Measurements from ENCODE around the gene DRD4.

The DRD4 gene

DNA sequence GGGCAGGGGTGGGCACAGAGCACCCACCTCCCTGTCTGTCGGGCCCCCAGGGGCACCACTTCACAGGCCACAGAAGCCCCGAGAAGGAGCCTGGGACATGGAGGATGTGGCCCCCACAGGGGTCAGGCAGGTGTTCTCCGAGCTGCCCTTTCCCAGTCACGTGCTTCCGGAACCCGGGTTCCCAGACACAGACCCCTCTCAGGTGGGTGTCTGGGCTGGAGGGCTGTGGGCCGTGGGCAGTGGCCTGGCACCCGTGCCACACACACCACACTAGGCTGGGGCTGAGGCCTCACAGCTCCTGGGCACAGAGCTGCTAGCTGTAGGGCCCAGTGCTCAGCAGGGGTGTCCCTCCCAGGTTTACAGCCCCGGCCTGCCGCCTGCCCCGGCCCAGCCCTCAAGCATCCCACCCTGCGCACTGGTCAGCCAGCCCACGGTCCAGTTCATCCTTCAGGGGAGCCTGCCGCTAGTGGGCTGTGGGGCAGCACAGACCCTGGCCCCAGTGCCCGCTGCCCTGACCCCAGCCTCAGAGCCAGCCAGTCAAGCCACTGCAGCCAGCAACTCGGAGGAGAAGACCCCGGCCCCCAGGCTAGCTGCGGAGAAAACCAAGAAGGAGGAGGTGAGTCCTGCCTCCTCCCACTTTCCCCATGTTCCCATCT lies 26.8 kb upstream of the DRD4 start:
- DNase-seq: no peak

DNA sequence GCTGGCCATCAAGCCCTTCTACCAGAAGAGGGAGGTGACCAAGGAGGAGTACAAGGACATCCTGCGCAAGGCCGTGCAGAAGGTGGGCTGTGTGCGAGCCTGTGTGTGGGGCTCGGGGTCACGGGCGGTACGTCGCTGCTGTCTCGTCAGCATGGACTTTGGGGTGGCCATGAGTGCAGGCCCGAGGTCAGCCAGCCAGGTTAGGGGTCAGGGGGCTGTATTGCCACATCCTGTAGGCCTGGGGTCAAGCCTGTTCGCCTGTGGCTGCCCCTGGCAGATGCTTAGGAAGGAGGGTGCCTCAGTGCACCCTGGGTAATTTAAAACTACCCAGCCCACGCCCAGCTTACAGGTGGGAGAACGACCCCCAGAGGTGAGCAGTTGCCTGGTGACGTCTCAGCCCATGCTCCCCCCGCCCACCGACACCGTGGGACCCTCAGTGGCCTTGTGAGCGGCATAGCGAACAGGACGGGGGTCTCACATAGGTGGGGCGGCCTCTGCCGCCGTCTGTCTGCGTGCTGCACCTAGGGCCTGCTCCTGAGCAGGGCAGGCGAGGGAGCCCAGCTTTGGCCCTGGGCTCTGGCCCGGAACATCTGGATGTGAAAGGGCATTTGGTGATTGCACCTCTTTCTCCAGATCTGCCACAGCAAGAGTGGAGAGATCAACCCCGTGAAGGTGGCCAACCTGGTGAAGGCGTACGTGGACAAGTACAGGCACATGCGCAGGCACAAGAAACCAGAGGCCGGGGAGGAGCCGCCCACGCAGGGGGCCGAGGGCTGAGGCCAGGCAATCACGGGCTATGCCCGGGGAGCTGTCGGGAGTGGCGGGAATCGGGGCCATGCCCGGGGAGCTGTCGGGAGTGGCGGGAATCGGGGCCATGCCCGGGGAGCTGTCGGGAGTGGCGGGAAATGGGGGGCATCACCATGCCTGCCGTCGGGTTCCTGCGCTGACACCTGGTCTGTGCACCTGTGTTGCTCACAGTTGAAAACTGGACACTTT lies 25.8 kb upstream of the DRD4 start:
- DNase-seq: no peak

DNA sequence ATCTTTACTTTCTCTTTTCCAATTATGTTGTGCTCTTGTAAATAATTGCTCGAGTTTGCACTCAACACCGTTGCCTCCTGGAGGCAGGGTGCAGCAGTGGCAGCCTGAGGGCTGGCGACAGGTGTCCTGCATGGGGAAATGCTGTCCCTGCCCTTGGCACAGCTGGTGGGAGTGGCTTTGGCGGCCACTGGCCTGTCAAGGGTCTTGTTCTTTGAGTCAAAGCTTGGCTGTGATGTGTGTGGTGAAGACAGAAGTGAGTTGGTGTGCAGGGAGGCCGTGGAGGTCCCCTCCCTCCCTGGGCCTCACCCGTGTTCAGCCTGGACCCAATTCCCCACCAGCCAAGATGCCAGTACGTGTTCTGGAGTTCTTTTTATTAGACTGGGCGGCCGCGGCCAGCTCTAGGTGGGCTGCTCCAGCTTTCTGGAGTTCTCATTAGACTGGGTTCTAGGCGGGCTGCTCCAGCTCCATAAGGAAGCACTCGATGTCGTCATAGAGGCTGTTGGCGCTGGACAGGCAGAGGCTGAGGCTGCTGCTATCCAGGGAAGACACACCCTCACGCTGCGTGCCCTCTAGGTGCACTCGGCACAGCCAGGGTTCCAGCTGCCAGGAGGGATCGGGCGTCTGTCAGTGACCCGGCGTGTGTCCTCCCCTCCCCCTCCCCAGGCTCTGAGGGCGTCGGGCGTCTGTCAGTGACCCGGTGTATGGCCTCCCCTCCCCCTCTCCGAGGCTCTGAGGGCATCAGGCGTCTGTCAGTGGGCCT lies 24.7 kb upstream of the DRD4 start:
- no peak for DNase-seq

DNA sequence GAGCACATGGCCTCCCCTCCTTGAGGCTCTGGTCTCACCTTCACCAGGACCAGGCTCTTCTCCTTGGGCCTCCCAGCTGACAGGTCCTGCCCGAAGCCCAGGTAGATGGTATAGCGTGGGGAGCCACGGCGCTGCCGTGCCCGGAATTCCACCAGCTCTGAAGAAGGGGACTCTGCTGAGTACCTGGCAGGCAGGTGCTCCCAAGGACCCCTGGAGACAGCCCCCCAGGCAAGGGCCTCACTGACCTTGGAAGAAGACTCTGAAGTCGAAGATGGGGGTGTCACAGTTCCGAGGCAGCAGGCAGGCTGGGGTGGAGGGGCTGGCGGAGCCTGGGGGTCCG lies 24.1 kb upstream of the DRD4 start:
- no peak for DNase-seq

DNA sequence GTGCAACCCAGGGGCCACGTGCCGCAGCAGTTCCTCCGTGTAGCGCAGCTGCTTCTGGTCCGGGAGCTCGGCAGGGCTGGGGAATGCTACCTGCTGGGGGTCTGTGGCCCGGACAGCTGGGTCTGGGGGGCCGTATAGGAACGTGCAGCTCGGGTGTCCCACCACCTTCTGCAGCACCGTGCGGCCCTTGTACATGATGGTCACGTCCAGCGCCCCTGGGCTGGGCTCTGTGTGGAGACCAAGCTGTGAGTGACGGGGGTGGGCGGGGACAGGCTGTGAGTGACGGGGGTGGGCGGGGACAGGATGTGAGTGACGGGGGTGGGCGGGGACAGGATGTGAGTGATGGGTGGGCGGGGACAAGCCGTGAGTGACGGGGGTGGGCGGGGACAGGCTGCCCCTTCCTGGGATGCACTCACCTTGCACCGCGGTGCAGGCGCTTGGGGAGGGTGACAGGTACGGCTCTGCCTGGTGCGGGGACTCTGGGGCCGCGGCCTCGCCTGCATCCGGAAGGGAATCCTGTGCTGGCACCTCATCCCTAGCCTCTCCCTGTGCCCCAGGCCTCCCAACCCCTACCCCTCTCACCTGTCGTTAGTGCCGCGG lies 23.6 kb upstream of the DRD4 start:
- DNase-seq: peak; percentile 68 to 75 (median 73)

DNA sequence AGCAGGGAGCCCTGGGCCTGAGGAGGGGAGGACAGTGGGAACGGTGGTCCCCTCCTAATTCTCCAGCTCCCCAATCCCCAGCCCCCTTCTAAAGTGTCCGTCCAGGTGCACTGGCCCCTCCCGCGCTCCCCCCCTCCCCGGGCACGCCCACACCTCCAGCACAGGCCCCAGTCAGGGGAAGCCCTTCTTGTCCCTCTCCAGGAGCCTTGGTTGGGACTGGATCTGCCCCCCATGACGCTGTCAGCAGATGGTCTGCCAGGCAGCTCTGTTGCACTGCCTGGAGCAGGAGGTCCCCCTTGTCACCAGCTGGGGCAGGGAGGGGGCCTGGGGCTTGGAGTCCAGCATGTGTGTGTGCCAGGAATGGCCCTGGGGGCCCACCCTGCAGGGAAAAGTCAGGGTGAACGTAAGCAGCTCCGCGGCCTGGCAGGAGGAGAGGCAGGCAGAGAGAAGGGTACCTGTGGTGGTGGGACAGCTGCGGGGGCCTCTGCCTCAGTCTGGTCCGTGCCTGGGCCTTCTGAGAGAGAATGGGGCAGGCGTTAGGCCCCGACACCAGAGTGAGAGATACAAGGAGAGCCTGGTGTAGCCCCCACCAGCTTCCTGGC lies 22.9 kb upstream of the DRD4 start:
- DNase-seq: no peak

DNA sequence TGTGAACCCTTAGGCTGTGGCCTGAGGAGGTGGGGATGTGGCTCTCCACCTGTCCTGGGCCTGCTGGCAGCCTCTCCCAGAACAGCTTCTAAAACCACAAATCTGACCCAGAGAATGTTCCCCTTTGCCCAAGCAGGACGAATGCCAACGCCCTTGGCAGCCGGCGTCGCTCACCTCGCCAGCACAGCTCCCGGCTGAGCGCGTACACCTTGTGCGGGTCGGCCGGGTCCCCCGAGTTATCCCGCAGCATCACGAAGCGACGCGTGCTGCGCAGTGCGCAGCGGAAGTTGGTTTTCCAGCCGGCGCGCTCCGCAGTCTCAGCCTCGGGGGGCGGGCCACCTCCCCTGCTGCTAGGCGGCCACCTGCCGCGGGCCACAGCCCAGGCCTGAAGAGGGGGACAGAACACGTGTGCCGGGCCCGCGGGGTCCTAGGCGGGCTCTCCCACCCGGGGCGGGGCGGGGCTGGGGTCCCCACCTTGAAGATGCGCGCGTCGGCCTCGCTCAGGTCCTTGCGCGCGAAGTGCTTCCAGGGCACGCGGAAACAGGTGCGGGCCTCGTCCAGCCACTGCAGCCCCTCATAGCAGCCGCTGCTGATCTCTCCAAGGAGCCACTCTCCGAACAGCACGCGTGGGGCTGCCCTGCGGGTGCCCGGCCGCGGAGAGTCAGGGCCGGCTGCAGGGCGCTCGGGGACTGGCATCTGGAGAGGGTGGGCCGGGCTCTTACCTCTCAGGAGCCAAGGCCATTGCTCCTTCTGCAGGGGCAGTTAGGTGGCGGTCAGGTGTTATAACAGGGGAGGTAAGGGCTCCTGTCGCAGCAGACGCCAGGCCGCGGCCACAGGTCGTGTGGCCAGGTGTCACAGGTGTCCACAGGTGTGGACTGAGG lies 22.2 kb upstream of the DRD4 start:
- no peak for DNase-seq

DNA sequence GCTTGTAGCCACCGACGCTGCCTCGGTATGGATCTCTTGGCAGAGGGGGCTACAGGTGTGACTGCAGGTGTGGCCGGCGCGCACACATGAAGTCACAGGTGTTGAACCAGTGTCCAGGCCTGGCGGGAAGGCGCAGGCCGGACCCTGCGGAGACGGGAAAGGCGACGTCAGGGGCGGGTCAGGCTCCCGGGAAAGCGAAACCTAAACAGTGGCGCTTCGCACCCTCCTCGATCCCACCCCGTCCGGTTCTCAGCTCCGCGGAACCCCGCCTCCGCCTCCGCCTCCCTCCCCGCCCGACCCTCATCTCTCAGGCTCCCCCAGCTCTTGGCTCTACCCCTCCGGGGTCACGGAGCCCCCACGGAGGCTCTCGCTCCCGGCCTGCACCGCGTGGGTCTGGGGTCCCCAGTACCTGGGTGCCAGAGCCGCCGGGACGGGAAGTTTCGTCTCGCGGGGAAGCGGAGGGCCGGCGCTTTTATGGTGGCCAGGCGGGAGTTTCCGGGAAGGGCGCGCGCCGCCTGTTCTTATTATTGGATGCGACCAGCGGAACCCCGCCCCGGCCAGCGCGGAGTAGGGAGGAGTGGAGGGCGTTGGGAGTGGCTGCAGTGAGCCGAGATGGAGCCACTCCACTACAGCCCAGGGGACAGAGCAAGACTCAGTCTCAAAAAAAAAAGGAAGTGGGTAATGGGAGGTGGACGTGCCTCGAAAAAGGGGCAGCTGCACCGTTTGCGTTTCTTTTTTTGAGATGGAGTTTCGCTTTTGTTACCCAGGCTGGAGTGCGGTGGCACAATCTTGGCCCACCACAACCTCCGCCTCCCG lies 21.4 kb upstream of the DRD4 start, which contains the start of gene IRF7:
TSS of gene IRF7 (minus strand) at position 447 of the 816 bp plus-strand sequence. CDS start 586 bp downstream, outside the sequence.
- DNase-seq: peak; percentile 65 to 80 (median 74)

DNA sequence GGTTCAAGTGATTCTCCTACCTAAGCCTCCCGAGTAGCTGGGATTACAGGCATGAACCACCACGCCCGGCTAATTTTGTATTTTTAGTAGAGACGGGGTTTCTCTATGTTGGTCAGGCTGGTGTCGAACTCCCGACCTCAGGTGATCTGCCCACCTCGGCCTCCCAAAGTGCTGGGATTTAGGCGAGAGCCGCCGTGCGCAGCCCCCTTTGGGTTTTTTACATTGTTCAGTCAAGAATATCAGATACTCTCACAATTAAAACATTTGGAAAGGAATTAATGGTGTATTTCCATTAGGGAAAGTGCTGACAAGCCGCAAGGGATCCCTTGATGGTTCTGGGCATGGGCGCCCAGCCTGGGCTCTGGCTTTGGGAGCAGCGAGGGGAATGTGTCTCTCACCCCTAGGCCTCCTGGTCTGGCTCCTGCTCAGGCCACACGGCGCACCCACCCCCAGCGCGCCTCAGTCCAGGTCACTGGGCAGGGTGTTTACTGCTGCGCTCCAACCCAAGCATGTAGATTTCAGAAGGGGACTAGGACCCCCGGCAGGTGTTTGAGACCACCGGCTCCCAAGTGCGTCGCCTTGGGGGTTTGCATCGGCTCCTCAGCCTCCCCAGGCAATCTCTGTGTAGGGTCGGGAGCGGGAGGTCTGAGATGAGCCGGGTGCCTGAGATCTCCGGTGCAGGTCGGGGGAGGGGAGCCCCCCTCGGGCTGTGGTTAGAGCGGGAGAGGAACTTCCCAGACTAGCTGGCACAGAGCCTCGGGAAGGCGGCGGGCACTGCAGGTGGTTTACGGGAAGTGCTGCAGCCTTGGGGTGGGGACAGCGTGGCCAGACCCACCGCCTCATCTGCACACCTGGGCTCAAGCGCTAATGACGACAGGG lies 20.5 kb upstream of the DRD4 start:
- DNase-seq: no peak

DNA sequence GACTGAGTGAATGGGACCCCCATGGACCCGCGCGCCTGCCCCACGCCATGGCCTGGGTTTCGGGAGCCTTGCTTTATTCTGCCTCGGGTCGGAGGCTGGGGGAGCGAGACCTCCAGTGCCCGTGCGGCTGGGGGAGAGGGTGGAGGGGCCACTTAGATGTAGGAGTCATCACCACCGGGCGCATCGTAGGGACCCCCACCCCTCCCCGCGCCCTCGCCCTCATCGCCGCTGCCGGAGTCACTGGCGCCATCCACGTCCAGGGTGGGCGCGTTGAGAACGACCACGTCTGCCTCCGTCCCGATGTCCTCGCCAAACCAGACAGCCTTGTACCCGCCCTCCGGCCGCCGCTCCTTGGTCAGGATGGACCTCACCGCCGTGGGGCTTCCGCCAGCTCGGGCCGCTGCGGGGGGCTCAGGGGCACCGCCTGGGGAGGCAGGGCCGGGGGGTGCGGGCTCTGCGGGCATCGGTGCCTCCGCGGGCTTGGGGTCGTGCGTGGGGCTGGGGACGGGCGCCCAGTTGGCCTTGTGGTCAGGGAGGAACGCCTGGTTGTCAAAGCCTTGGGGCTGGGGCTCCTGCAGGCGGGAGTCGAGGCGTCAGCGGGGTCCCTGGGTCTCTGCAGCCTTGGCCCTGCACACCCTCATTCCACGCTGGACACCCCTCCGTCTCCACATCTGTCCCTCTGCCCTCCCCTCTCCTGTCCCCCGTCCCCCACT lies 19.7 kb upstream of the DRD4 start:
- DNase-seq: no peak

DNA sequence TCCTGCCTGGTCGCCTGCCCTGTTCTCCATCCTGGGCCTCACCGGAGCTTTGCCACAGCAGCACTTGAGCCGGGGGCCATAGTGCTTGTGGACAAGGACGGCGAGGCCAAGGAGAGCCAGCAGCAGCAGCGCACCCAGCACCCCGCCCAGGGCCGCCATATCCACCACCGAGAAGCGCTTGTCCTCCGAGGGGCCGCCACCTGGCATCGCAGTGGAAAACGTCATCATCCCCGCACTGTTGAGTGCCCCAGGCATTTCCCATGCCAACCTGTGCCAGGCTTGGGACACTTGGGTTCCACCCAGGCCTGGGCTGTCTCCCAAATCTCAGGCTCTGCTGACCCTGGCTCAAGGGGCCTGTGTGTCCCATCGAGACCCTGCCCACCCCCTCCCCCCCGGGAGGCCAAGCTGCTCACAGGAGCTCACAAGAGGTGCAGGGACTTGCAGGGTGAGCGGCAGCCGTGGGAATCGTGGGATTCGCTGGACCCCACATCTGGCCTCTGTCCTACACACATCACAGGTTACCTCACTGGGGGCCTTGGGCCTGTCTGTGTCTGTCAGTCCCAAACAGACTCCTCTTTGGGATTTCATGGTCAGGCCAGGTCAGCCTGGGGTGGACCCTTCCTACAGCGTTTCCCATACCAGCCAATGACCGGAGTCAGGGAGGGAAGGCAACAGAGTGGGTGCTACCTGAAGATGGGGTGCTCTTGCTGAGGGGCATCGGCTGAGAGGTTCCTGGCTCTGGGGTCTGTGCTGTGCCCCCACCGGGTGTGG lies 19.0 kb upstream of the DRD4 start:
- no peak for DNase-seq

DNA sequence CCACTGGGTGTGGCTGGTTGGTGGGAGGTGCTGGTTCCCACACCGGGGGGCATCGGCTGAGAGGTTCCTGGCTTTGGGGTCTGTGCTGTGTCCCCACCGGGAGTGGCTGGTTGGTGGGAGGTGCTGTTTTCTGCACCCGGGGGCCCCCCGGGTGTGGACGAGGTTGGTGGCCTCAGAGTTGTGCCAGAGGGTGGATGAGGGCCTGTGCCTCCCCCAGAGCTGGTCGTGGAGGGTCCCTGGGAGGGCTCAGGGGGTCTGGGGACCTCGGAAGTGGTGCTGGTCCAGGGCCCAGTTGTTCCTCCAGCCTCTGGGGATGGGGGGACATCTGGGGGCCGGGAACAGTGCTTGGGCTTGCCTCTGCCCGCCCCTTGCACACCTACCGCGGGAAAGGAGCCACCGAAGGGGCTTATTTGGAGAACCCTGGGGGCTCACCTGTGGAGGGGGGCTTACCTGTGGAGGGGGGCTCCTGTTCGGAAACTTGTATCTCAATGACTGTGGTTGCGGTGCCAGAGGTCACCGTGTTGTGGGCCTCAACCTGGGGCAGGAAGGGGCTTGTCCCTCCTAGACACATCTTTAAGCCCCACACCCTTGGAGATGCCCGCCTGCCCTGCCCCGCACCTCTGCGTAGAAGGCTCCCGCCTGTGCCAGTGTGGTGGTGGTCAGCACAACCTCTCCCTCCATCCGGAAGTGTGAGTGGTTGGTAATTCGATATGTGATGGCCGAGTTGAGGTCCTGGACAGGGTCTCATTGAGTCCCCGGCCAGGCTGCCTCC lies 18.0 kb upstream of the DRD4 start:
- no peak for DNase-seq

DNA sequence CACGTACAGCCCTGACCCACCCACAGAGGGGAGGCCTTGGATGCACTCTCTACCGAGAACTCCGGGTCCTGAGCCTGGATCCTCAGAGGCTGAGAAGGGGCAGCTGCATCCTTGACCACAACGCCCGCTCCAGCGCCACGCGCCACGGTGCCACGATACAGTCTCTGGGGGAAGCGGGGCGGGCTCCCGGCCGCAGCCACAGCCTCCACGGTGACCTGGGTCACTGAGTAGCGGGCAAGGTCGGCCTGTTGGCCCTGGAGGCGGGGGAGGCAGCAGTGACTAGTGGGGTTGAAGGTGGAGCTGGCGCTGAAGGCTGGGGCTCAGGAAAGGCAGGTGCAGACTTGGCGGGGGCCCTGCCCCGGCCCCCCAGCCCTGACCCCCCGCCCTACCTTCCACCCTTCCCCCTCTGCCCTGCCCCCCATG lies 17.4 kb upstream of the DRD4 start:
- DNase-seq: no peak

DNA sequence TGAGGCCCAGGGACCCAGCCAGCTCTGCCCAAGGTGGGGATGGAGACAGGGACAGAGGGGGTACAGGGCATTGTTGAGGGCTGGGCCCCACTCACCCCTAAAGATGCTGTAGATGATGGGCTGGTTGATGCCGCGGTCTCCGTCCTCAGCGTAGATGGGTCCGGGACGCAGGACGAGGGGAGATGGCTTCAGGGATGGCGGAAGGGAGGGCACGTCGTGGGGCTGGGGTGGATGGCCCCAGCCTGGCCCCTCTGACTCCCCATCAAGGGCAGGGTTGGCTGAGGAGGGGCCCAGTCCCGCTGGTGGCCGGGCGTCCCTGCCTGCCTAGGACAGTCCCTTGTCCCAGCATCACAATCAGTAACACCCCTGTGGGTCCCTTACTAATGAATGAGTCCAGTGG lies 16.9 kb upstream of the DRD4 start:
- no peak for DNase-seq

DNA sequence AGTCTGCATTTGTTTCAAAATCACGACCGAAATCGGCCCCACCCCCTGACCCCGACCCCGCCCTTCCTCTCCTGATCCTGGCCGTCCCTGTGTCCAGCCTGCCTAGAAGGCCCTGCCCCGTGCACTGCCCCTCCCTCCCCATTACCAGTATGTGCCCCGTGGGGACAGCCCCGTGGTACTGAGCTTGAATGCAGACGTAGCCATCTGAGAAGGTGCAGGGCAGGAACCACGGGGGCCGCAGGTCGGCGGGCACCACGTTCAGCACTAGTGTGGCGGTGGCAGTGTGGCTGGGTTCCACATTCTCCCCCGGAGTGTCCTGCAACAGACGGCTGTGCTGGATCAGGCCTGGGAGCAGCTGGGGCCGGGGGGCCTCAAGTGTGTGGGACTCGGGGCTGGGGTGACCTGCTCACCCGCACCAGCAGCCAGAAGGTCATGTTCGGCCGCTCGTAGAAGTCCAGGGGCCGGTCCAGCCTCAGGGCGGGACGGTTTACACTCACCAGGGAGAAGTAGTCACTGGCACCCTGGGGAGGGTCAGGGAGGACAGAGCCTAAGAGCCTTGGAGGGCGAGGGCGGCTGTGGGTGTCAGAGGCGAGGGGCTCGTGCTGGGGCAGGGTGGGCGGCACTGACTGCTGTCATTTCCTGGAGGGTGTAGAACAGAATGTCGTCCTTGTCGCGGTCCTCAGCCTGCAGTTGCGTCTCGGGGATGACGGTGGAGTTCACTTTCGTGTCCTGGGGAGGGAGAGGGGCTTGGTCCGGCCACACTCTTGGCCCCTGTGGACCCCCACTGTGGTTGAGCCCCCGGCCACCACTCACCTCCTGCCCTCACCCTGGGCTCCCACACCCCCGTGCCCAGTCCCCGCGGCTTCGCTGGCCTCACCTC lies 15.9 kb upstream of the DRD4 start:
- no peak for DNase-seq

DNA sequence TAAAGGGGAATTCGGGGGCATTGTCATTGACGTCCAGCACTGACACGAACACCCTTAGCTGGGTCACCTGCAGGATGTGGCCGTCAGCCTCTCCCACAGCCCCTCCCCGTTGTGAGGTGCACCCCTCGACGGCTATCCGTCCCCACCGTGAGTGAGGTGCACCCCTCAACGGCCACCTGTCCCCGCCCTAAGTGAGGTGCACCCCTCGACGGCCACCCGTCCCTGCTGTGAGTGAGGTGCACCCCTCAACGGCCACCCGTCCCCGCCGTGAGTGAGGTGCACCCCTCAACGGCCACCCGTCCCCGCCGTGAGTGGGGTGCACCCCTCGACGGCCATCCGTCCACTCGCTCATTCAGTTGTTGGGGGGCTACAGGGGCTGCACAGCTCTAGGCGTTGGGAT lies 15.2 kb upstream of the DRD4 start:
- DNase-seq: no peak
